K562 (cell line): ENCODE results near the gene HAPSTR1. TPM values are rescaled to one million over a fixed set of nuclear protein-coding genes. Genes with fewer than 3 reads are reported as not detected.
A peak's percentile ranks its signal among the peaks of the same experiment; 100 is the strongest.

Experiments
- ATAC-seq: fragments of 200-7000 bp; cut with Tn5 transposase; 3 replicates; pipeline ENCODE4 v1.9.1; 2020; ENCODE audit warnings: moderate library complexity
- BruUV-seq: library from RNA; stranded (reverse); fragments of 400-500 nt; replicated peaks from 2 replicates; lab custom pipeline; 2021; lab: Mats Ljungman, UMichigan
- CTCF ChIA-PET: fragments of 300-600 bp; formaldehyde crosslinking; extraction: SDS; loops from one replicate; lab custom pipeline; 2021; ENCODE audit warnings: low intra/inter-chr PET ratio; lab: Yijun Ruan, JAX
- POLR2A ChIA-PET: fragments of 300-600, 350-650 bp; sonication (Branson Sonifier 250); formaldehyde crosslinking; extraction: SDS; loops from one replicate; lab custom pipeline; 2021; ENCODE audit warnings: antibody characterized with exemption, inconsistent platforms; lab: Yijun Ruan, JAX
- DNase-seq, 4 experiments: peaks; one replicate each; pipeline versions ENCODE4 v3.0.0 to v3.0.0-alpha.2; 2011 to 2018; ENCODE audit warnings: low spot score in 3 of 4, mixed read lengths in 3 of 4; ENCODE audit errors: extremely low read depth in 1 of 4
- FAIRE-seq: peaks from 2 replicates; lab custom pipeline; 2011; peaks lifted over from hg19 to GRCh38; lab: Jason Lieb, UNC
- H2AFZ ChIP-seq: 2 replicates; pipeline ENCODE4 v1.6.0; 2011; ENCODE audit warnings: low read depth, low read length, control low read depth, inconsistent platforms
- H3K27ac ChIP-seq: fragments of 200-600 bp; 3 replicates; pipeline ENCODE4 v1.8.0; 2011; ENCODE audit warnings: low read depth, mild to moderate bottlenecking, control low read depth, inconsistent platforms, low read length, moderate library complexity, mixed read lengths; ENCODE audit errors: extremely low read depth
- H3K27me3 ChIP-seq, 2 experiments: fragments of 300-600 bp in 1 of 2; 2 replicates in 1 of 2; 3 replicates in 1 of 2; pipeline versions ENCODE4 v1.6.0 to v1.8.0; 2011; ENCODE audit warnings: inconsistent platforms in 2 of 2, low read length in 2 of 2, mild to moderate bottlenecking in 1 of 2, mixed read lengths in 1 of 2, moderate library complexity in 1 of 2; ENCODE audit not compliant: control insufficient read depth in 2 of 2, insufficient read depth in 2 of 2
- H3K36me3 ChIP-seq: fragments of 300-600 bp; 3 replicates; pipeline ENCODE4 v1.8.0; 2011; ENCODE audit warnings: mild to moderate bottlenecking, low read length, inconsistent platforms; ENCODE audit not compliant: control insufficient read depth, insufficient read depth
- H3K4me1 ChIP-seq, 2 experiments: fragments of 200-600 bp in 1 of 2; replicated peaks in 1 of 2; 2 replicates in 1 of 2; 3 replicates in 1 of 2; pipeline versions ENCODE4 v1.5.1 to v1.8.0; 2011; ENCODE audit warnings: inconsistent platforms in 2 of 2, low read length in 2 of 2, mild to moderate bottlenecking in 1 of 2, mixed read lengths in 1 of 2, moderate library complexity in 1 of 2; ENCODE audit not compliant: control insufficient read depth in 2 of 2, insufficient read depth in 2 of 2
- H3K4me2 ChIP-seq: 2 replicates; pipeline ENCODE4 v1.6.1; 2011; ENCODE audit warnings: low read length, control low read depth, inconsistent platforms, mixed read lengths; ENCODE audit not compliant: insufficient read depth
- H3K4me3 ChIP-seq: fragments of 200-600 bp; sonication (generic), shearing (Covaris generic); 2 replicates; pipeline ENCODE4 v1.5.1; 2016; ENCODE audit warnings: control low read depth, inconsistent platforms
- H3K79me2 ChIP-seq: fragments of 200-600 bp; 3 replicates; pipeline ENCODE4 v1.8.0; 2011; ENCODE audit warnings: low read length, inconsistent platforms; ENCODE audit not compliant: control insufficient read depth, insufficient read depth
- H3K9ac ChIP-seq, 2 experiments: 2 replicates each; pipeline versions ENCODE4 v1.6.0 to v1.6.1; 2011; ENCODE audit warnings: low read depth in 2 of 2, low read length in 2 of 2, control low read depth in 1 of 2, inconsistent platforms in 1 of 2, mild to moderate bottlenecking in 1 of 2, mixed read lengths in 1 of 2; ENCODE audit not compliant: insufficient read depth in 1 of 2
- H3K9me1 ChIP-seq: one replicate; pipeline ENCODE4 v1.6.0; 2011; ENCODE audit warnings: inconsistent platforms, mild to moderate bottlenecking, low read length, moderate library complexity; ENCODE audit not compliant: control insufficient read depth, insufficient read depth
- H3K9me3 ChIP-seq: replicated peaks from 2 replicates; pipeline ENCODE4 v1.5.1; 2011; ENCODE audit warnings: low read depth, low read length, inconsistent platforms; ENCODE audit not compliant: control insufficient read depth, insufficient read depth
- H4K20me1 ChIP-seq: replicated peaks from 2 replicates; pipeline ENCODE4 v1.6.1; 2011; ENCODE audit warnings: low read length, inconsistent platforms, mixed read lengths; ENCODE audit not compliant: control insufficient read depth, insufficient read depth
- ADNP ChIP-seq: fragments of 200-800 bp; sonication (Bioruptor generic); IDR thresholded peaks from 2 replicates; pipeline ENCODE4 v1.6.1; 2016; ENCODE audit warnings: missing genetic modification characterization, missing compliant biosample characterization
- BHLHE40 ChIP-seq: IDR thresholded peaks from 2 replicates; pipeline ENCODE4 v1.6.1; 2011; ENCODE audit warnings: low read length, improper control_type of control experiment
- DIDO1 ChIP-seq: fragments of 450-650 bp; IDR thresholded peaks from 2 replicates; pipeline ENCODE4 v1.6.1; 2016; ENCODE audit warnings: low read depth, missing biosample characterization, missing genetic modification characterization
- ETS1 ChIP-seq: conservative IDR thresholded peaks from 2 replicates; pipeline ENCODE4 v1.6.1; 2011; ENCODE audit warnings: low read depth, mild to moderate bottlenecking, low read length; ENCODE audit not compliant: control insufficient read depth
- KAT7 ChIP-seq: sonication (generic); formaldehyde crosslinking; IDR thresholded peaks from 2 replicates; pipeline ENCODE4 v1.8.0; 2022; ENCODE audit warnings: missing genetic modification reagents, mild to moderate bottlenecking, borderline replicate concordance
- KDM5B ChIP-seq: fragments of 200-600 bp; sonication (generic); IDR thresholded peaks from 2 replicates; pipeline ENCODE4 v1.6.1; 2012; ENCODE audit warnings: low read depth, mild to moderate bottlenecking, moderate library complexity, low read length, control low read depth, inconsistent platforms; ENCODE audit not compliant: insufficient replicate concordance
- MECOM ChIP-seq: fragments of 250-450 bp; sonication (Bioruptor Pico); IDR thresholded peaks from 2 replicates; pipeline ENCODE4 v1.8.0; 2022; ENCODE audit warnings: inconsistent platforms
- MXI1 ChIP-seq: IDR thresholded peaks from 2 replicates; pipeline ENCODE4 v1.6.1; 2011; ENCODE audit warnings: low read depth, mild to moderate bottlenecking, improper control_type of control experiment, low read length
- NCOA1 ChIP-seq: fragments of 450-650 bp; IDR thresholded peaks from 2 replicates; pipeline ENCODE4 v1.6.1; 2016; ENCODE audit warnings: low read depth
- PHF8 ChIP-seq: fragments of 200-600 bp; sonication (generic); IDR thresholded peaks from 2 replicates; pipeline ENCODE4 v1.6.1; 2012; ENCODE audit warnings: mixed run types, mild to moderate bottlenecking, inconsistent platforms, low read length, moderate library complexity, borderline replicate concordance
- POLR2H ChIP-seq: IDR thresholded peaks from 2 replicates; pipeline ENCODE4 v1.6.1; 2016; ENCODE audit warnings: missing genetic modification characterization, low read depth, mild to moderate bottlenecking, control low read depth, missing compliant biosample characterization, moderate library complexity
- RBFOX2 ChIP-seq: fragments of 200-400 bp; formaldehyde crosslinking; IDR thresholded peaks from 2 replicates; pipeline ENCODE4 v1.6.1; 2017; ENCODE audit warnings: low read depth, mild to moderate bottlenecking, low read length, moderate library complexity
- RUNX1 ChIP-seq: sonication (generic); IDR thresholded peaks from 2 replicates; pipeline ENCODE4 v1.6.1; 2016; ENCODE audit warnings: antibody characterized with exemption, low read depth
- SETDB1 ChIP-seq: IDR thresholded peaks from one replicate; pipeline ENCODE4 v1.6.1; 2012; ENCODE audit warnings: low read length, control low read depth, inconsistent platforms
- ZBTB34 ChIP-seq: fragments of 250-450 bp; sonication (Bioruptor Pico); IDR thresholded peaks from 2 replicates; pipeline ENCODE4 v1.8.0; 2021; ENCODE audit warnings: mild to moderate bottlenecking, moderate library complexity
- ZNF431 ChIP-seq: sonication (generic); formaldehyde crosslinking; IDR thresholded peaks from 2 replicates; pipeline ENCODE4 v1.8.0; 2022; ENCODE audit warnings: mild to moderate bottlenecking, missing genetic modification reagents
- WGBS: fragments of 100-300 bp; shearing (Covaris generic); methylation state at CpG from one replicate; pipeline ENCODE4 v1.1.6; 2016; ENCODE audit warnings: low coverage, mixed read lengths; ENCODE audit not compliant: insufficient coverage; ENCODE audit errors: missing lambda C conversion rate; 5-methylcytosine and 5-hydroxymethylcytosine counted together
- in situ Hi-C: fragments of 300-500 bp; cut with MboI; formaldehyde crosslinking; loops from 4 replicates; pipeline ENCODE4 v1.15.0; 2018; ENCODE audit warnings: inconsistent platforms, mixed read lengths
- intact Hi-C: fragments of 100-400 bp; cut with micrococcal nuclease; formaldehyde crosslinking; loops from 2 replicates; pipeline ENCODE4 v1.14.2; 2022
- polyA plus RNA-seq, 8 experiments: library from polyadenylated mRNA; depleted of rRNA in 4 of 8; stranded (reverse) in 5 of 8; unstranded in 3 of 8; fragments of >200 nt; fragmentation: Nextera tagmentation in 2 of 8; fragmentation: Illumina TruSeq in 1 of 8; extraction: Ambion mirVana in 2 of 8; extraction: Trizol in 1 of 8; gene quantifications; 2 replicates each; pipeline versions ENCODE4 v1.2.1 to v1.2.3, GENCODE V29; 2011 to 2014; ENCODE audit warnings: inconsistent platforms in 1 of 8, missing spikeins in 1 of 8
- total RNA-seq, 7 experiments: library from RNA; depleted of rRNA in 6 of 7; stranded (reverse); fragments of >200 nt in 6 of 7; fragmentation: Illumina TruSeq in 2 of 7; extraction: Trizol in 2 of 7; gene quantifications; 2 replicates each; pipeline versions ENCODE4 v1.2.1 to v1.2.3, GENCODE V29; 2011 to 2021; ENCODE audit warnings: low replicate concordance in 1 of 7

HAPSTR1 gene
- total and polyA plus RNA-seq, 9 of the 15 experiments (the other 6 are each of a cell fraction or from before 2014, with no cell fraction given) = 10.8 to 67.9 (median 36.5) TPM

- no peak for TF ChIP-seq ZBTB34 (CRISPR knock-in tag)
- peak; percentile 40 for TF ChIP-seq BHLHE40
- 0 out of 2 replicates have a peak, but pooled peaks have one; percentile 10 for TF ChIP-seq MXI1
Measured at GRCh38 chr16:9090101-9090959, 1.1 kb upstream of the HAPSTR1 start (continued).

- FAIRE-seq (no peak), ATAC-seq (peak; percentile 4), DNase-seq (peak in 1 of 4 experiments; percentile 45)
- Histone ChIP-seq H3K27me3 (no peaks in the 10 kb centered on the region), H3K27ac (peak overlapping the region; percentile 93), H3K36me3 (peaks cover 43% of the 10 kb centered on the region), H4K20me1 (peaks cover 37% of the 10 kb centered on the region), H3K9me3 (no peaks in the 10 kb centered on the region), H3K9me1 (no peaks in the 10 kb centered on the region), H3K9ac (peak overlapping the region; percentile 85 to 100), H3K4me2 (peak overlapping the region; percentile 88; the same call in 1 of the 2 replicates), H2AFZ (no peak overlapping the region), H3K4me3 (peak overlapping the region; percentile 95), H3K79me2 (peaks cover 69% of the 10 kb centered on the region), H3K4me1 (peaks cover 20 to 24% of the 10 kb centered on the region in 2 experiments)
- ChIA-PET CTCF (no interaction called here), POLR2A (interaction anchor here (0.8 to 4.7 kb wide), 8 partner anchors 11 to 35 kb away, joined by 3 to 69 read pairs (median 4); no protein-coding TSS in a partner anchor)
- in situ Hi-C loops = no loop called here
- intact Hi-C loops = loop anchor here (1.0 to 5.0 kb wide), 3 partner anchors 13 to 40 kb away; no protein-coding TSS in a partner anchor
- WGBS = 0% methylated on average over 13 of the region's 51 CpGs
- no TSS peak for BruUV-seq
- TF ChIP-seq NCOA1 = no peak
- no peak for TF ChIP-seq RUNX1
- TF ChIP-seq SETDB1 = no peak
- 0 out of 2 replicates have a peak, but pooled peaks have one; percentile 7 for TF ChIP-seq ETS1
- TF ChIP-seq PHF8 = peak; percentile 45; the same call in 1 of the 2 replicates
- no peak for TF ChIP-seq DIDO1 (tag)
- TF ChIP-seq ADNP = no peak
- TF ChIP-seq ZNF431 = 0 out of 2 replicates have a peak, but pooled peaks have one; percentile 6
- peak; percentile 94 for TF ChIP-seq RBFOX2
- 0 out of 2 replicates have a peak, but pooled peaks have one; percentile 16 for TF ChIP-seq KAT7 (CRISPR knock-in tag)
- no peak for TF ChIP-seq POLR2H
- peak; percentile 10 for TF ChIP-seq KDM5B
- TF ChIP-seq MECOM (CRISPR knock-in tag) = no peak
Measured at GRCh38 chr16:9091867-9092281, 430 bp downstream of the HAPSTR1 start.
